IMR-90 (cell line): ENCODE results near the gene PRUNE2. TPM values are rescaled to one million over a fixed set of nuclear protein-coding genes. Genes with fewer than 3 reads are reported as not detected.

ENCODE experiments used
- ATAC-seq: fragments of 200-7000 bp; cut with Tn5 transposase; 2 replicates; pipeline ENCODE4 v1.9.1; 2020; ENCODE audit warnings: low read depth, mild to moderate bottlenecking, moderate library complexity
- BruUV-seq: library from RNA; stranded (reverse); fragments of 400-500 nt; replicated peaks from 2 replicates; lab custom pipeline; 2021; lab: Mats Ljungman, UMichigan
- CTCF ChIA-PET: fragments of 300-600 bp; formaldehyde crosslinking; extraction: SDS; loops from one replicate; lab custom pipeline; 2021; ENCODE audit warnings: antibody characterized with exemption; lab: Yijun Ruan, JAX
- POLR2A ChIA-PET: fragments of 300-600 bp; sonication (Branson Sonifier 250); formaldehyde crosslinking; loops from one replicate; lab custom pipeline; 2022; ENCODE audit warnings: antibody characterized with exemption; ENCODE audit not compliant: unreplicated experiment; lab: Charles Lee
- DNase-seq: peaks from one replicate; pipeline ENCODE4 v3.0.0; 2013
- H2AFZ ChIP-seq: replicated peaks from 2 replicates; pipeline ENCODE3; 2013; ENCODE audit warnings: low read length, mild to moderate bottlenecking; ENCODE audit not compliant: poor library complexity
- H2AK5ac ChIP-seq: 2 replicates; pipeline ENCODE4 v1.6.1; 2013; ENCODE audit warnings: low read depth, low read length, inconsistent platforms
- H2AK9ac ChIP-seq: replicated peaks from 2 replicates; pipeline ENCODE3; 2013; ENCODE audit warnings: mild to moderate bottlenecking, low read depth, low read length, moderate library complexity; ENCODE audit not compliant: poor library complexity
- H2BK120ac ChIP-seq: 2 replicates; pipeline ENCODE4 v1.6.1; 2013; ENCODE audit warnings: low read depth, low read length, inconsistent platforms
- H2BK15ac ChIP-seq: 3 replicates; pipeline ENCODE4 v1.6.1; 2013; ENCODE audit warnings: low read depth, low read length, inconsistent platforms
- H2BK20ac ChIP-seq: 2 replicates; pipeline ENCODE4 v1.6.1; 2013; ENCODE audit warnings: low read depth, mild to moderate bottlenecking, inconsistent platforms, low read length, moderate library complexity
- H2BK5ac ChIP-seq: 2 replicates; pipeline ENCODE4 v1.6.1; 2013; ENCODE audit warnings: mild to moderate bottlenecking, low read depth, low read length, inconsistent platforms; ENCODE audit not compliant: poor library complexity, severe bottlenecking
- H3K14ac ChIP-seq: replicated peaks from 2 replicates; pipeline ENCODE4 v1.6.1; 2013; ENCODE audit warnings: low read depth, low read length, inconsistent platforms
- H3K18ac ChIP-seq: 2 replicates; pipeline ENCODE4 v1.6.1; 2013; ENCODE audit warnings: low read depth, low read length, control low read depth
- H3K23ac ChIP-seq: 2 replicates; pipeline ENCODE4 v1.6.1; 2013; ENCODE audit warnings: low read depth, low read length, inconsistent platforms
- H3K27ac ChIP-seq: 2 replicates; pipeline ENCODE4 v1.5.1; 2013; ENCODE audit warnings: mild to moderate bottlenecking, control low read depth, low read length; ENCODE audit not compliant: insufficient read depth
- H3K27me3 ChIP-seq: 2 replicates; pipeline ENCODE4 v1.6.1; 2013; ENCODE audit warnings: low read length; ENCODE audit not compliant: control insufficient read depth, insufficient read depth
- H3K36me3 ChIP-seq: 2 replicates; pipeline ENCODE4 v1.6.1; 2013; ENCODE audit warnings: low read length, mixed read lengths; ENCODE audit not compliant: control insufficient read depth, insufficient read depth
- H3K4ac ChIP-seq: 2 replicates; pipeline ENCODE4 v1.6.1; 2013; ENCODE audit warnings: low read depth, low read length, inconsistent platforms
- H3K4me1 ChIP-seq: 2 replicates; pipeline ENCODE4 v1.6.1; 2013; ENCODE audit warnings: low read length, mixed read lengths; ENCODE audit not compliant: control insufficient read depth, insufficient read depth
- H3K4me2 ChIP-seq: 2 replicates; pipeline ENCODE4 v1.6.1; 2013; ENCODE audit warnings: low read depth, mild to moderate bottlenecking, control low read depth, low read length, moderate library complexity
- H3K4me3 ChIP-seq: 2 replicates; pipeline ENCODE4 v1.5.1; 2013; ENCODE audit warnings: low read depth, mild to moderate bottlenecking, control low read depth, low read length, moderate library complexity; ENCODE audit not compliant: insufficient read depth
- H3K56ac ChIP-seq: 2 replicates; pipeline ENCODE4 v1.6.1; 2013; ENCODE audit warnings: low read length, inconsistent platforms; ENCODE audit not compliant: insufficient read depth; ENCODE audit errors: extremely low read depth
- H3K79me1 ChIP-seq, 2 experiments: 2 replicates each; pipeline ENCODE4 v1.6.1; 2013; ENCODE audit warnings: low read length in 2 of 2, inconsistent platforms in 1 of 2, low read depth in 1 of 2
- H3K9ac ChIP-seq: 2 replicates; pipeline ENCODE4 v1.6.1; 2013; ENCODE audit warnings: low read depth, low read length, control low read depth
- H3K9me1 ChIP-seq: 2 replicates; pipeline ENCODE4 v1.6.1; 2013; ENCODE audit warnings: low read length, inconsistent platforms; ENCODE audit not compliant: insufficient read depth
- H3K9me3 ChIP-seq: 2 replicates; pipeline ENCODE4 v1.6.1; 2013; ENCODE audit warnings: low read length; ENCODE audit not compliant: control insufficient read depth, insufficient read depth
- H4K20me1 ChIP-seq: 2 replicates; pipeline ENCODE4 v1.6.1; 2013; ENCODE audit warnings: low read length, inconsistent platforms; ENCODE audit not compliant: insufficient read depth
- H4K5ac ChIP-seq: 2 replicates; pipeline ENCODE4 v1.6.1; 2013; ENCODE audit warnings: mild to moderate bottlenecking, low read depth, low read length, control low read depth
- H4K8ac ChIP-seq, 2 experiments: 2 replicates each; pipeline ENCODE4 v1.6.1; 2013; ENCODE audit warnings: low read depth in 2 of 2, low read length in 2 of 2, control low read depth in 1 of 2, inconsistent platforms in 1 of 2
- H4K91ac ChIP-seq: 2 replicates; pipeline ENCODE4 v1.6.1; 2013; ENCODE audit warnings: low read depth, low read length, inconsistent platforms; ENCODE audit not compliant: insufficient read depth
- MAFK ChIP-seq: IDR thresholded peaks from 2 replicates; pipeline ENCODE4 v1.6.1; 2012; ENCODE audit warnings: low read depth, low read length, improper control_type of control experiment
- RCOR1 ChIP-seq: IDR thresholded peaks from 2 replicates; pipeline ENCODE4 v1.6.1; 2012; ENCODE audit warnings: mild to moderate bottlenecking, low read length, improper control_type of control experiment; ENCODE audit not compliant: insufficient replicate concordance
- WGBS, 2 experiments: methylation state at CpG; one replicate each; pipeline versions ENCODE4 v1.1.5 to v1.1.7; 2013; ENCODE audit warnings: missing lambda C conversion rate in 2 of 2; ENCODE audit not compliant: insufficient read length in 1 of 2; ENCODE audit errors: extremely low coverage in 2 of 2; 5-methylcytosine and 5-hydroxymethylcytosine counted together
- dilution Hi-C: fragments of 300-500 bp; cut with HindIII; formaldehyde crosslinking; loops from one replicate; pipeline ENCODE4 v1.14.3; 2018; ENCODE audit warnings: low sequenced_read_pairs; ENCODE audit not compliant: unreplicated experiment
- in situ Hi-C: fragments of 300-500 bp; cut with MboI; formaldehyde crosslinking; loops from 3 replicates; pipeline ENCODE4 v1.14.3; 2019; ENCODE audit warnings: low sequenced_read_pairs, inconsistent platforms, mixed read lengths
- intact Hi-C: fragments of 100-400 bp; cut with micrococcal nuclease; formaldehyde crosslinking; loops from 2 replicates; pipeline ENCODE4 v1.10.0; 2022
- polyA plus RNA-seq, 3 experiments: library from polyadenylated mRNA; depleted of rRNA; stranded (reverse); fragments of >200 nt; gene quantifications; 2 replicates each; pipeline ENCODE4 v1.2.3, GENCODE V29; 2012; ENCODE audit warnings: low replicate concordance in 1 of 3
- total RNA-seq: library from RNA; depleted of rRNA; stranded (reverse); fragments of >200 nt; gene quantifications from 2 replicates; pipeline ENCODE4 v1.2.3, GENCODE V29; 2012

PRUNE2 gene
- total and polyA plus RNA-seq, 2 of the 4 experiments (the other 2 are of a cell fraction) = 0.70 to 1.6 TPM

DNA sequence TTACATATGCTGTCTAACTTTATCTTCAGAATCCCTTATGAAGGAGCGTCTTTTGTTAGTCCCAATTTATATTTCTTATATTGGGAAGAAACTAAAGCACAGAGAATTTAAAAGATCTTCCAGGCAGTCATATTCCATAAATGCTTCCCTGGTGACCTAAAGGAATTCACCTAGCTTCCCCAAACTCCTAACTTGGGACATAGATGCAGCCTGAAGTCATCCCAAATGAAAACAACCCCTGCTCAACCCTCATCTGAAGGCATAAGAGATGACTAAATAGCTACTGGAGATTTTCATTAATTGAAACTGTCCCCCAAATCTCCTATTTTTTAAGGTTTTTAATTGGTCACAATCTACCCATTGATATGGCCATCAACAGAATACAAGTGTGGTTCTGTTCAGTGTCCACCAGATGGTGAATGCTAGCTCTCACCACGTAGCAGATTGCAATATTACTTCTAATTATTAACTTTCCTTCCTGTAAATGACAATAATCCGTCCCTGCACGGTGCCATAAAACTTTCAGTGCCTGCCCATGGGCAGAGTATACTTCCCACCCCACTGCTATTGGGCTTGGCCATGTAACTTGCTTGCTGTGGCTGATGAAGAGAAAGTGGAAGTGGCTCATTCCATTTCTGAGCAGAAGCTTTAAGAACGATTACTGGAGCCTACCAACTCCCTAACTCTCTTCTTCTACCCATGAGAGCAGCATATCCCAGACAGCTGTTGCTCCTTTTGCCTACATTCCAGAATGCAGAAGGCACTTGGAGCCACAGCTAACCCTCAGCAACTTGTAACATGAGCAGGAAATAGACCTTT is 18.7 kb downstream of the PRUNE2 start:
- no peak overlapping the region for H4K5ac ChIP-seq
- H3K27ac ChIP-seq = no peak overlapping the region
- BruUV-seq = no TSS peak
- no peak overlapping the region for H3K18ac ChIP-seq
- H3K14ac ChIP-seq = no peak overlapping the region
- H2AK5ac ChIP-seq = no peak overlapping the region
- H3K9me3 ChIP-seq = no peaks in the 10 kb centered on the region
- H3K4ac ChIP-seq = no peak overlapping the region
- no peak overlapping the region; the same call in 1 of the 2 replicates for H3K4me2 ChIP-seq
- no peak overlapping the region for H4K91ac ChIP-seq
- ATAC-seq (peak; percentile 29), DNase-seq (no peak)
- no peak overlapping the region for H2BK5ac ChIP-seq
- H3K4me3 ChIP-seq = no peak overlapping the region
- intact Hi-C loops = no loop called here
- TF ChIP-seq MAFK = no peak
- no peak for TF ChIP-seq RCOR1
- no peak overlapping the region for H3K23ac ChIP-seq
- no CpG with 5 or more reads among the region's 5 CpGs for WGBS, 2 experiments
- dilution Hi-C loops = no loop called here
- no peak overlapping the region for H2BK20ac ChIP-seq
- H3K56ac ChIP-seq = no peak overlapping the region
- no peak overlapping the region for H2AK9ac ChIP-seq
- H3K4me1 ChIP-seq = no peaks in the 10 kb centered on the region
- in situ Hi-C loops = no loop called here
- no peak overlapping the region for H2AFZ ChIP-seq
- H3K36me3 ChIP-seq = no peaks in the 10 kb centered on the region
- H2BK120ac ChIP-seq = no peak overlapping the region
- POLR2A ChIA-PET = no interaction called here
- H2BK15ac ChIP-seq = no peak overlapping the region
- no peak overlapping the region for H3K9ac ChIP-seq
- no peaks in the 10 kb centered on the region for H3K79me1 ChIP-seq
- no peaks in the 10 kb centered on the region for H4K20me1 ChIP-seq
- H3K27me3 ChIP-seq = peaks cover 4% of the 10 kb centered on the region
- CTCF ChIA-PET = interaction anchor here (0.5 to 1.2 kb wide), 2 partner anchors 39 to 77 kb away, joined by 3 read pairs; no protein-coding TSS in a partner anchor
- H4K8ac ChIP-seq = no peak overlapping the region
- H3K9me1 ChIP-seq = no peaks in the 10 kb centered on the region
